ENCODE data around the gene C16orf96.

Gene C16orf96

GRCh38 chr16:4628283-4628682 is 72.1 kb downstream of the C16orf96 start:
- no peak overlapping the region for H3K27ac ChIP-seq (ENCODE audit: insufficient read depth, low read depth, low read length, poor library complexity, severe bottlenecking)
- H3K36me3 ChIP-seq (ENCODE audit: control insufficient read depth, insufficient read depth, low read length) = no peaks in the 10 kb centered on the region
- H3K9me3 ChIP-seq (ENCODE audit: control insufficient read depth, low read length) = peaks cover 2% of the 10 kb centered on the region
- peaks cover 7% of the 10 kb centered on the region for H3K4me1 ChIP-seq (ENCODE audit: control insufficient read depth, insufficient read depth, low read length)
- no peak overlapping the region for H3K4me3 ChIP-seq (ENCODE audit: insufficient read depth, low read depth, low read length)
- H3K27me3 ChIP-seq (ENCODE audit: control insufficient read depth, insufficient read depth, low read length, poor library complexity, severe bottlenecking) = no peaks in the 10 kb centered on the region
- WGBS, 2 experiments = 92 to 93% methylated on average over 9 of the region's 9 CpGs

- Histone ChIP-seq H3K9me3 (ENCODE audit: control insufficient read depth, low read length) (peaks cover 2% of the 10 kb centered on the region), H3K4me3 (ENCODE audit: insufficient read depth, low read depth, low read length) (no peak overlapping the region), H3K27me3 (ENCODE audit: control insufficient read depth, insufficient read depth, low read length, poor library complexity, severe bottlenecking) (no peaks in the 10 kb centered on the region), H3K36me3 (ENCODE audit: control insufficient read depth, insufficient read depth, low read length) (no peaks in the 10 kb centered on the region), H3K27ac (ENCODE audit: insufficient read depth, low read depth, low read length, poor library complexity, severe bottlenecking) (no peak overlapping the region), H3K4me1 (ENCODE audit: control insufficient read depth, insufficient read depth, low read length) (no peaks in the 10 kb centered on the region)
- 93 to 100% methylated on average over 1 of the region's 1 CpG for WGBS, 2 experiments
These were observed 75.3 kb downstream of the C16orf96 start for GRCh38 chr16:4631444-4631843.

- Histone ChIP-seq H3K27me3 (ENCODE audit: control insufficient read depth, insufficient read depth, low read length, poor library complexity, severe bottlenecking) (no peaks in the 10 kb centered on the region), H3K4me3 (ENCODE audit: insufficient read depth, low read depth, low read length) (no peak overlapping the region), H3K9me3 (ENCODE audit: control insufficient read depth, low read length) (peaks cover 2% of the 10 kb centered on the region), H3K27ac (ENCODE audit: insufficient read depth, low read depth, low read length, poor library complexity, severe bottlenecking) (no peak overlapping the region), H3K4me1 (ENCODE audit: control insufficient read depth, insufficient read depth, low read length) (no peaks in the 10 kb centered on the region), H3K36me3 (ENCODE audit: control insufficient read depth, insufficient read depth, low read length) (no peaks in the 10 kb centered on the region)
- WGBS, 2 experiments = 96% methylated on average over 20 of the region's 20 CpGs
These were observed 77.9 kb downstream of the C16orf96 start for GRCh38 chr16:4633910-4634635.

GRCh38 chr16:4634768-4635167 is 78.6 kb downstream of the C16orf96 start:
- Histone ChIP-seq H3K36me3 (ENCODE audit: control insufficient read depth, insufficient read depth, low read length) (no peaks in the 10 kb centered on the region), H3K4me3 (ENCODE audit: insufficient read depth, low read depth, low read length) (no peak overlapping the region), H3K4me1 (ENCODE audit: control insufficient read depth, insufficient read depth, low read length) (no peaks in the 10 kb centered on the region), H3K9me3 (ENCODE audit: control insufficient read depth, low read length) (peaks cover 2% of the 10 kb centered on the region), H3K27me3 (ENCODE audit: control insufficient read depth, insufficient read depth, low read length, poor library complexity, severe bottlenecking) (no peaks in the 10 kb centered on the region), H3K27ac (ENCODE audit: insufficient read depth, low read depth, low read length, poor library complexity, severe bottlenecking) (no peak overlapping the region)
- 96 to 97% methylated on average over 12 of the region's 12 CpGs for WGBS, 2 experiments

GRCh38 chr16:4636196-4636595 is 80.1 kb downstream of the C16orf96 start:
- Histone ChIP-seq H3K27ac (ENCODE audit: insufficient read depth, low read depth, low read length, poor library complexity, severe bottlenecking) (no peak overlapping the region), H3K9me3 (ENCODE audit: control insufficient read depth, low read length) (peaks cover 2% of the 10 kb centered on the region), H3K4me3 (ENCODE audit: insufficient read depth, low read depth, low read length) (no peak overlapping the region), H3K36me3 (ENCODE audit: control insufficient read depth, insufficient read depth, low read length) (no peaks in the 10 kb centered on the region), H3K4me1 (ENCODE audit: control insufficient read depth, insufficient read depth, low read length) (no peaks in the 10 kb centered on the region), H3K27me3 (ENCODE audit: control insufficient read depth, insufficient read depth, low read length, poor library complexity, severe bottlenecking) (no peaks in the 10 kb centered on the region)
- WGBS, 2 experiments = 94 to 95% methylated on average over 13 of the region's 13 CpGs

GRCh38 chr16:4637501-4638166 is 81.5 kb downstream of the C16orf96 start:
- Histone ChIP-seq H3K36me3 (ENCODE audit: control insufficient read depth, insufficient read depth, low read length) (no peaks in the 10 kb centered on the region), H3K4me3 (ENCODE audit: insufficient read depth, low read depth, low read length) (no peak overlapping the region), H3K9me3 (ENCODE audit: control insufficient read depth, low read length) (no peaks in the 10 kb centered on the region), H3K4me1 (ENCODE audit: control insufficient read depth, insufficient read depth, low read length) (no peaks in the 10 kb centered on the region), H3K27me3 (ENCODE audit: control insufficient read depth, insufficient read depth, low read length, poor library complexity, severe bottlenecking) (no peaks in the 10 kb centered on the region), H3K27ac (ENCODE audit: insufficient read depth, low read depth, low read length, poor library complexity, severe bottlenecking) (no peak overlapping the region)
- 94 to 95% methylated on average over 21 of the region's 21 CpGs for WGBS, 2 experiments

GRCh38 chr16:4639899-4640509 is 83.9 kb downstream of the C16orf96 start:
- 94 to 96% methylated on average over 27 of the region's 27 CpGs for WGBS, 2 experiments
- no peaks in the 10 kb centered on the region for H3K9me3 ChIP-seq (ENCODE audit: control insufficient read depth, low read length)
- no peaks in the 10 kb centered on the region for H3K36me3 ChIP-seq (ENCODE audit: control insufficient read depth, insufficient read depth, low read length)
- H3K4me1 ChIP-seq (ENCODE audit: control insufficient read depth, insufficient read depth, low read length) = no peaks in the 10 kb centered on the region
- H3K27ac ChIP-seq (ENCODE audit: insufficient read depth, low read depth, low read length, poor library complexity, severe bottlenecking) = no peak overlapping the region
- H3K4me3 ChIP-seq (ENCODE audit: insufficient read depth, low read depth, low read length) = no peak overlapping the region
- no peaks in the 10 kb centered on the region for H3K27me3 ChIP-seq (ENCODE audit: control insufficient read depth, insufficient read depth, low read length, poor library complexity, severe bottlenecking)

GRCh38 chr16:4640572-4641305 is 84.6 kb downstream of the C16orf96 start:
- H3K9me3 ChIP-seq (ENCODE audit: control insufficient read depth, low read length) = no peaks in the 10 kb centered on the region
- H3K27me3 ChIP-seq (ENCODE audit: control insufficient read depth, insufficient read depth, low read length, poor library complexity, severe bottlenecking) = no peaks in the 10 kb centered on the region
- 92 to 93% methylated on average over 19 of the region's 19 CpGs for WGBS, 2 experiments
- H3K27ac ChIP-seq (ENCODE audit: insufficient read depth, low read depth, low read length, poor library complexity, severe bottlenecking) = no peak overlapping the region
- H3K36me3 ChIP-seq (ENCODE audit: control insufficient read depth, insufficient read depth, low read length) = no peaks in the 10 kb centered on the region
- H3K4me1 ChIP-seq (ENCODE audit: control insufficient read depth, insufficient read depth, low read length) = no peaks in the 10 kb centered on the region
- H3K4me3 ChIP-seq (ENCODE audit: insufficient read depth, low read depth, low read length) = no peak overlapping the region

GRCh38 chr16:4641306-4641687 is 85.2 kb downstream of the C16orf96 start:
- H3K27ac ChIP-seq (ENCODE audit: insufficient read depth, low read depth, low read length, poor library complexity, severe bottlenecking) = no peak overlapping the region
- no peaks in the 10 kb centered on the region for H3K9me3 ChIP-seq (ENCODE audit: control insufficient read depth, low read length)
- H3K36me3 ChIP-seq (ENCODE audit: control insufficient read depth, insufficient read depth, low read length) = no peaks in the 10 kb centered on the region
- 92 to 94% methylated on average over 5 of the region's 5 CpGs for WGBS, 2 experiments
- no peaks in the 10 kb centered on the region for H3K27me3 ChIP-seq (ENCODE audit: control insufficient read depth, insufficient read depth, low read length, poor library complexity, severe bottlenecking)
- no peak overlapping the region for H3K4me3 ChIP-seq (ENCODE audit: insufficient read depth, low read depth, low read length)
- H3K4me1 ChIP-seq (ENCODE audit: control insufficient read depth, insufficient read depth, low read length) = no peaks in the 10 kb centered on the region

- Histone ChIP-seq H3K9me3 (ENCODE audit: control insufficient read depth, low read length) (no peaks in the 10 kb centered on the region), H3K27me3 (ENCODE audit: control insufficient read depth, insufficient read depth, low read length, poor library complexity, severe bottlenecking) (no peaks in the 10 kb centered on the region), H3K36me3 (ENCODE audit: control insufficient read depth, insufficient read depth, low read length) (peaks cover 3% of the 10 kb centered on the region), H3K4me3 (ENCODE audit: insufficient read depth, low read depth, low read length) (no peak overlapping the region), H3K27ac (ENCODE audit: insufficient read depth, low read depth, low read length, poor library complexity, severe bottlenecking) (no peak overlapping the region), H3K4me1 (ENCODE audit: control insufficient read depth, insufficient read depth, low read length) (no peaks in the 10 kb centered on the region)
- WGBS, 2 experiments = 92 to 94% methylated on average over 14 of the region's 14 CpGs
These were observed 85.8 kb downstream of the C16orf96 start for GRCh38 chr16:4641895-4642294.
